NCI-H1417 treated with DMSO at 0.1 percent for 48 hours (cell line): Measurements from ENCODE around the gene CAMTA1.
"Not testable (repeated sequence)": the region's sequence is repeated elsewhere in the genome, so short reads cannot be mapped to it uniquely, and the experiment has no call there.

Experiments
- DNase-seq: peaks from one replicate; lab custom pipeline; 2025; lab: John Stamatoyannopoulos, UW

The CAMTA1 gene

DNA sequence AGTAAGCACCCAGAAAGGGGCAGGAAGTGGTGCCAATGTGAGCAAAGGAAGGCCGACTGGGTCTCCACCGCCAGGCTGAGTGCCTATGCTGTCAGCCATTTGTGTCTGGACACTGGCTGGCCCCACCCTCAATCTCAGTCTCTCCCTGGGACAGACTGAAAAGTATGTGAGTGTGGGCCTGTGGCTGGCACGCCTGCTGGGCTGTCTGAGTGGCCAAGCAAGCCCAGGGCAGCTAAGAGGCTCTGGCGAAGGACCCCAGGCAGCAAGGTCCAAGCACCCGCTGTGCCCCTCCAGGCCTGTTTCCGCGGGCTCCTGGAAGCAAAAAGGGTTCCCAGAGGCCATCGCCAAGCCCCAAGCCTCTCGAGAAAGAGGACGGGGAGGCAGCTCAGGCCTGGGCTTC lies 892.6 kb downstream of the CAMTA1 start:
- no peak for DNase-seq

DNA sequence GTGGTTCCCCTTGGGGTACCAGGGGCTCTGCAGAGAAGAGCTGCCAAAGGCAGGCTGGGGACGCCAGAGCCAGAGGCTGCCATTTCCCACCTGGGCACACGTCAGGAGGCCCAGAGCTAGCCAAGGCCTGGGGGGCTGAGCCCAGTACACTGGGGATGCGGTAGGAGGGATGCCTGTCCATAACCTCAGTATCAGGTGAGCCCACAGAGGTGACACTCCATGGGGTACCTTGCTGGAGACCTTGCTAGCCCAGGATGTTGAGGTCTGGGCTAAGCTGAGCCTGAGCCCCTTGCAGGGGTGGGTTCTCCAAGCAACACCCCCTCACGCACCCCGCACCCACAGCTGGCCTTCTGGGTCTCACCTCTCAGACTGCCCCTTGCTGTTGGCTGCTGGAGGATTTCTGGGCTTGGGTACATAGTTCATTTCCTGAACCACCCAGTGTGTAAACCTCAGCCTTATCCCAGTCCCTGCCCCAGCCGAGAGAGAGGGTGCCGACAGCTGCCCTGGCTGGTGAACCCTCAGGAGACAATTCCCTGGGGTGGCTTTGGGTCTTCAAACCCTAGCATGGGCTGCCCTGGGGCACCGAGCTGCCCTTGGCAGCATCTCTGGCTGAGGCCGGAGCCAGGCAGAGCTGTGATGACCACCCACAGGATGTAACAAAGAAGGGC lies 893.4 kb downstream of the CAMTA1 start:
- DNase-seq: no peak

- DNase-seq: no peak
Measured at GRCh38 chr1:7679159-7679872, 894.1 kb downstream of the CAMTA1 start.

DNA sequence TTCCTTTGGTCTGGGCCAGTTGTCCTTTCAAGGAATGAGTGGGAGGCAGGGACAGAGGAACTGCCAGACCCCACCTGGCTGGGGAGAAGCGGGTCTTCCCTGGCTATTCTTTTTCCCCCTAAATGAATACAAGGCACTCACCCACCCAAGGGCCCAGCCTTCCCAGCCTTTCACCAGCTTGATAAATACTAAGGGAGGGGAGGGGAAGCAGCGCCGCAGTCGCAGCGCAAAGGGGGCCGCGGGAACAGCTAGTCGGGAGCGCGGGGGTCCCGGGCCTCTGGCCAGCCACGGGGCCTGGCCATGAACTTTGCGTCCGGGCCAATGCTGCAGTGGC lies 894.6 kb downstream of the CAMTA1 start:
- DNase-seq: no peak

- DNase-seq: no peak
Measured at GRCh38 chr1:7680207-7680954, 895.1 kb downstream of the CAMTA1 start.

GRCh38 chr1:7680955-7681268 lies 895.7 kb downstream of the CAMTA1 start:
- no peak for DNase-seq

GRCh38 chr1:7681401-7681800 lies 896.1 kb downstream of the CAMTA1 start:
- DNase-seq: no peak

DNA sequence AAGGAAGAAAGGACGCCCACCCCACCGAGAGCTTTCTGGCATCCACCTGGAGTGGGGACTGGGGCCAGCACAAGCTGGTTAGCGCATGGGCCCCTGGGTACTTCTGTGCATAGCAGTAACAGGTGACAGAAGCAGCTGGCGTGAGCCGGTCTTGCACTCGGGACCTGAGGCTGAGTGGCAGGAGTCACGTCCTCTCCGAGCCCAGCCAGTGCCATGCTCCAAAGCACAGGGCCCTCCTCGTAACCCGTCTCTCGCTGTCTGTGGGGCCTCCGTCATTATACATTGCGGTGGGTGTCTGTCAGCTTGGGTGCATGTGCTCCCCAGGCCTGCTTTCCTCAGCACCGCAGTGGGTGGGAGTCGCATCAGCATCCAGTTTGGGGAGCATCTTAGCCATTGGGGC lies 898.3 kb downstream of the CAMTA1 start:
- DNase-seq: no peak

GRCh38 chr1:7684132-7684531 lies 898.9 kb downstream of the CAMTA1 start:
- DNase-seq: no peak

DNA sequence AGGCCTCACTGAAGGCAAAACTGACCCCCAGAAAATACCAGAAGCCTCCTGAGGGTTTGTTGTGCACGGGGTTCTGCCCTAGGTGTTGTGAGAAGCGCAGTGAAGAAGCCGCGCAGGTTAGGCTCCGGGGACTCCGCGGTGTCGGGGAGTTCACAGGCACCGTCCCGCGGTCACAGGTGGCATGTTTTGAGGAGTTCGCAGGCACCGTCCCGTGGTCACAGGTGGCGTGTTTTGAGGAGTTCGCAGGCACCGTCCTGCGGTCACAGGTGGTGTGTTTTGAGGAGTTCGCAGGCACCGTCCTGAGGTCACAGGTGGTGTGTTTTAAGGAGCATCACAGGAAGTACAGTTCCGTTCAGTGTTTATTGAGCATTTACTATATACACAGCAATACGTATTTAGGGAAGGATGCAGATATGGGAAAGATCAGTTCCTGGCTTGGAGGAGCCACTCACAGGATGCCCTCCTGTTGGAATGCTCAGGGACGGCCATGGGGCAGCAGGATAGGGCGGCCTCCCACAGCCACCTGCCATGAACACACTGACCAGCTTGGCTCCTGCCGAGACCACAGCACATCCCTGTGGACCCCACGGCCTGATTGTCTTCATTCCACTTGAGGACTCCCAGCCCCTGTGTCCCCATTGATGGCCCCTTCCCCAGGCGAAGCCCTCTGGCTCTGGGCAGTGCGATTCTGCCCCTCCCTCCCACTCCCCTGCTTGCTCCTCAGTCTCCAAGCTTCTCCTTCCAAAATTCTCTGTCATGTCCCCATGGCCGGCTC lies 899.8 kb downstream of the CAMTA1 start:
- no peak for DNase-seq

DNA sequence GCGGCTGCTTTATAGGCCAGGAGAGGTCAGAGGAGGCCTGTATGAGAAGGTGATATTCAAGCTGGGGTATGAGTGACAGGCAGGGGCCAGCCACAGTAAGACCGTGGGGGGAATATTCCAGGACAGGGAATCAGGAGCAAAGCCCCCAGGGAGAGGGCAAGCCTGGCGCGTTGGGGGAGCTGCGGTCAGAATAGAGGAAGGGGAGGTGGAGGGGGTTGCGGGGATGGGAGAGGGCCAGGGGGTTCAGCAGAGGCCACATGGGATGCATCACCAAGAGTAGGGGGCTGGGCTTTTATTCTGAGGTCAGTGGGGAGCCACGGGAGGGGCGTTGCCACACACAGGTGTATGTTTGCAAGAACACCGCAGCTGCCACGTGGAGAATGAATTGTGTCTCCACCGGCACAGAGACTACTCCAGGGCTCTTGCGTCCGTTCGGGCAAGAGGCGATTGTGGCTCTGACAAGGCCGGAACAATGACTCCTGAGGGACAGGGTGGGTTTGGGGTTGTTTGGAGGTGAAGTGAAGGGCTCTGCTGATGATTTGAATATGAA lies 901.1 kb downstream of the CAMTA1 start:
- no peak for DNase-seq

- no peak for DNase-seq
Measured at GRCh38 chr1:7687411-7687810, 902.2 kb downstream of the CAMTA1 start.

DNA sequence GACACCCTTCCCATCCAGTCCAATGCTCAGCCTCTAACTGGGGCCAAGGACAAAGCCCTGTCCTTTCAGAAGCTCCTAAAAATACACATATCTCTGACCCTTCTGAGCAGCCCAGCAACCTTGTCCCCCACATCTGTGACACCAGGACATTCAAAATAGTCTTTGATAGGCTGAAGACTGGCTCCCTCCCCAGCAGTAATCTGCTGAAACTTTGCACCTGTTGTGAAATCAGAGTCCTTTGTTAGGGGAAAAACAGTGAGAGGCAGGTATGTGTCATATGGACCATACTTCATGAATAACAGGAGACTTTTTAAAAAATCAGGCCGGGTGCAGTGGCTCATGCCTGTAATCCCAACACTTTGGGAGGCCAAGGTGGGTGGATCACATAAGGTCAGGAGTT lies 903.4 kb downstream of the CAMTA1 start:
- DNase-seq: no peak

GRCh38 chr1:7689307-7689706 lies 904.1 kb downstream of the CAMTA1 start:
- not testable (repeated sequence) for DNase-seq

DNA sequence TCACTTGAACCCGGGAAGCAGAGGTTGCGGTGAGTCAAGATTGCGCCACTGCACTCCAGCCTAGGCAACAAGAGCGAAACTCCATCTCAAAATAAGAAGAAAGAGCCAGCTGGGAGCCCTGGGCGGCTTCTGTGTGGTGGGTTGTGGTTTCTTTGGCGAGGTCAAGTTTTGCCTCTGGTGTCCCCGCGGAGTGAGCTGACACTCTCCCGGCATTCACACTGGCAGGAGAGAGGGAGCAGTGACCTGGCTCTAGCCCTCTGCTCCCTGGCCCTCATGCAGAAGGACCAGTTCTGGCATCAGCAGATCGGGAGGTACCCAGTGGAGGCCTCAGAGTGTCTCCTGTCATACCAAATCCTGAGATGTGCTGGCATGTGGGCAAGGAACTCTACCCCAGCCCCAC lies 904.8 kb downstream of the CAMTA1 start:
- no peak for DNase-seq

GRCh38 chr1:7690496-7691182 lies 905.4 kb downstream of the CAMTA1 start:
- no peak for DNase-seq

GRCh38 chr1:7691576-7691975 lies 906.3 kb downstream of the CAMTA1 start:
- DNase-seq: no peak

- DNase-seq: no peak
Measured at GRCh38 chr1:7692005-7692404, 906.8 kb downstream of the CAMTA1 start.

- not testable (repeated sequence) for DNase-seq
Measured at GRCh38 chr1:7693037-7693436, 907.8 kb downstream of the CAMTA1 start.

GRCh38 chr1:7693662-7694061 lies 908.4 kb downstream of the CAMTA1 start:
- DNase-seq: no peak

GRCh38 chr1:7694600-7695496 lies 909.6 kb downstream of the CAMTA1 start:
- no peak for DNase-seq
